Osteocyte (in vitro differentiated cells): ENCODE measurements around the gene PRRG4. TPM values are rescaled to one million over a fixed set of nuclear protein-coding genes. Genes with fewer than 3 reads are reported as not detected.
"Not testable (repeated sequence)": the region's sequence is repeated elsewhere in the genome, so short reads cannot be mapped to it uniquely, and the experiment has no call there.

Experiments used
- DNase-seq: peaks from one replicate; pipeline ENCODE4 v3.0.0; 2021; ENCODE audit warnings: mixed read lengths; ENCODE audit not compliant: unreplicated experiment; ENCODE audit errors: extremely low spot score
- H3K27ac Mint-ChIP-seq: one replicate; pipeline ENCODE4 v1.8.0; 2021; ENCODE audit warnings: mild to moderate bottlenecking, mixed read lengths; ENCODE audit not compliant: unreplicated experiment
- H3K27me3 Mint-ChIP-seq: one replicate; pipeline ENCODE4 v1.8.0; 2021; ENCODE audit warnings: mixed read lengths; ENCODE audit not compliant: unreplicated experiment
- H3K36me3 Mint-ChIP-seq: one replicate; pipeline ENCODE4 v1.8.0; 2021; ENCODE audit warnings: mixed read lengths; ENCODE audit not compliant: unreplicated experiment
- H3K4me1 Mint-ChIP-seq: one replicate; pipeline ENCODE4 v1.8.0; 2021; ENCODE audit warnings: mixed read lengths; ENCODE audit not compliant: unreplicated experiment
- H3K4me3 Mint-ChIP-seq: one replicate; pipeline ENCODE4 v1.8.0; 2021; ENCODE audit warnings: mild to moderate bottlenecking, moderate library complexity, mixed read lengths; ENCODE audit not compliant: unreplicated experiment
- H3K9me3 Mint-ChIP-seq: one replicate; pipeline ENCODE4 v1.8.0; 2021; ENCODE audit warnings: mixed read lengths; ENCODE audit not compliant: unreplicated experiment
- total RNA-seq: library from RNA; stranded (reverse); gene quantifications from 2 replicates; pipeline ENCODE4 v1.2.1, GENCODE V29; 2021
- TF ChIP-seq, protein P1 (sequence below): fragments of 200-600 bp; sonication (generic); IDR thresholded peaks from 2 replicates; pipeline ENCODE4 v1.5.0; 2021; ENCODE audit warnings: antibody characterized with exemption, mild to moderate bottlenecking, moderate library complexity

Gene PRRG4
- total RNA-seq, 1 donor from 2014 or later: not detected

DNA sequence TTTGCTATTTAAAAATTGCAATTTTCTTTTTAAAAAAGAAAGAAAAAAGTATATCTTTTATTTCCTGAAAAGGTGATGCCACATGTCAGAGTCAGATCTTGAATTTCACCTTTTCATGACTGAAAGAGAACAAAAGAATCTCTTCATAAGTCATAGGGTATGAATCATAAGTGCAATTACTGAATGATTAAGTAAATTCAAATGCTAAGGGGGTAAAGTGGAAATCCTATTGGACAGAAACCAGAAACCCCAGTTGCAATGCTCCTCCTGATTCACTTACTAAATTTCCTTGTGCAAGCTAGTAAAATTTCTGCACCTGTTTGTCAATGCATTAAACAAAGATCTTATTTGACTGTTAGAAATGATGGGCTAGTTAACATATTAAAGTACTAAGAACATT, 8.2 kb upstream of the PRRG4 start:
- H3K9me3 Mint-ChIP-seq: no peaks in the 10 kb centered on the region
- H3K4me1 Mint-ChIP-seq: no peaks in the 10 kb centered on the region
- TF ChIP-seq, protein P1, sequence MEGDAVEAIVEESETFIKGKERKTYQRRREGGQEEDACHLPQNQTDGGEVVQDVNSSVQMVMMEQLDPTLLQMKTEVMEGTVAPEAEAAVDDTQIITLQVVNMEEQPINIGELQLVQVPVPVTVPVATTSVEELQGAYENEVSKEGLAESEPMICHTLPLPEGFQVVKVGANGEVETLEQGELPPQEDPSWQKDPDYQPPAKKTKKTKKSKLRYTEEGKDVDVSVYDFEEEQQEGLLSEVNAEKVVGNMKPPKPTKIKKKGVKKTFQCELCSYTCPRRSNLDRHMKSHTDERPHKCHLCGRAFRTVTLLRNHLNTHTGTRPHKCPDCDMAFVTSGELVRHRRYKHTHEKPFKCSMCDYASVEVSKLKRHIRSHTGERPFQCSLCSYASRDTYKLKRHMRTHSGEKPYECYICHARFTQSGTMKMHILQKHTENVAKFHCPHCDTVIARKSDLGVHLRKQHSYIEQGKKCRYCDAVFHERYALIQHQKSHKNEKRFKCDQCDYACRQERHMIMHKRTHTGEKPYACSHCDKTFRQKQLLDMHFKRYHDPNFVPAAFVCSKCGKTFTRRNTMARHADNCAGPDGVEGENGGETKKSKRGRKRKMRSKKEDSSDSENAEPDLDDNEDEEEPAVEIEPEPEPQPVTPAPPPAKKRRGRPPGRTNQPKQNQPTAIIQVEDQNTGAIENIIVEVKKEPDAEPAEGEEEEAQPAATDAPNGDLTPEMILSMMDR: no peak
- DNase-seq: no peak
- no peak overlapping the region for H3K27ac Mint-ChIP-seq
- H3K4me3 Mint-ChIP-seq: no peak overlapping the region
- H3K36me3 Mint-ChIP-seq: no peaks in the 10 kb centered on the region
- H3K27me3 Mint-ChIP-seq: peaks cover 30% of the 10 kb centered on the region

DNA sequence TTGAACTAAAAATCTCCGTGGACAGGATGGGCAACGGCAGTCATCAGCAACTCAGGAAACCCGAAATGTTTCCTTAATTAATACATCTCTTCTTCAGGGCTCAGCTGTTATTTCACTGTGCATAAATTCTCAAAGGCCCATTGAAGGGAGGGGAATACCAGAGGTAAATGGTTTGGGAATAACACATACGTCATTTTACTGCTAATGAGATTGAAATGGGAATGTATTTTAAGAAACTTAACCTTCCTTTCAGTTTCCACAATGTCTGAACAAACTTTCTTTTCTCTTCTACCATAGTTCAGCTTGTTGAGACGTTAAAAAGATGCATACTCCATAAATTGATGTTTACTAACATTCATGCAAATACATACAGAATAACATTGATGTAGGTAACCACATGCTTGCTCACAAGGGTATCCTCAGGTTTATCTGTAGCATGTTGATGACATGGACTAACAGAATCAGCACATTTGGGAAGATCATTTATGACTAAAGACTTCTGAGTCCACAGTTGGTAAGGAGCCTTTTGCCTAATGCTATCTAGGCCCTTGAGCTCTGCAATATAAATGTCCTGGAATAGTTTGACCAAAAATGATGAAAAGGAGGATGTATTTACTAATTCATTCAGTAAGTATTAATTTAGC, 7.7 kb upstream of the PRRG4 start:
- Mint-ChIP-seq H3K27me3 (peaks cover 29% of the 10 kb centered on the region), H3K36me3 (no peaks in the 10 kb centered on the region), H3K4me1 (no peaks in the 10 kb centered on the region), H3K27ac (no peak overlapping the region), H3K4me3 (no peak overlapping the region), H3K9me3 (no peaks in the 10 kb centered on the region)
- TF ChIP-seq, protein P1: no peak
- no peak for DNase-seq

DNA sequence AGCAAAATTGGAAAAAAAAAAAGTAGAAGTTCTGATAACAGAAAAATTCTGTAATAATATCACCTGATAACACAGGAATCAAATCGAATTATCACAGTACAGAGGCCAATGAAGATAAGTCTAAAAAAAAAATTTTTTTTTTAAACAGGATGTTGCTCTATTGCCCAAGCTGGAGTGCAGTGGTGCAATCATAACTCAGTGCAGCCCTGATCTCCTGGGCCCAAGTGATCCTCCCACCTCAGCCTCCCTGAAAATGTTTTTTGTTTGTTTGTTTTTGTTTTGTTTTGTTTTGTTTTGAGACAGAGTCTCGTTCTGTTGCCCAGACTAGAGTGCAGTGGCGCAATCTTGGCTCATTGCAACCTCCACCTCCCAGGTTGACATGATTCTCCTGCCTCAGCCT, 6.1 kb upstream of the PRRG4 start:
- not testable (repeated sequence) for H3K4me3 Mint-ChIP-seq, H3K9me3 Mint-ChIP-seq, H3K27ac Mint-ChIP-seq, DNase-seq, H3K36me3 Mint-ChIP-seq, H3K4me1 Mint-ChIP-seq
- H3K27me3 Mint-ChIP-seq: peaks cover 34% of the 10 kb centered on the region

DNA sequence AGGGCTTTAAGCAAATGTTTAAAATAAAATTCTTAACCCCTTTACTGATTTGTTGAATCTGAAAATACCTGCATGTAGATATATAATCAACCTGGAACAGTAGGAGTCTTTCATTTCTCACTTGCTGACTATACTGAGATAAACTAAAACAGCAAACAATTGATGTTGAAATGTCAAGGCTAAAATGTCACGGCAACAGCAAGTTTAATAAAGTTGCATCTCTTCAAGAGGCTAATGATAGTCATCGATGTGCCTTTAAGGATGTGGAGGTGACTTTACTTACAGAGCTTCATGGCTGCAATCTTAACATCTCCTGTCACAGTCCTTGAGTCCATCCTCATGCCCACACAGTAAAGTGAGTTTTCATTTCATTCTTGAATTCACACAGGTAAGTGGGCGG, 3.6 kb upstream of the PRRG4 start:
- peaks cover 46% of the 10 kb centered on the region for H3K27me3 Mint-ChIP-seq
- H3K4me3 Mint-ChIP-seq: no peak overlapping the region
- no peaks in the 10 kb centered on the region for H3K9me3 Mint-ChIP-seq
- H3K27ac Mint-ChIP-seq: no peak overlapping the region
- no peaks in the 10 kb centered on the region for H3K36me3 Mint-ChIP-seq
- peaks cover 7% of the 10 kb centered on the region for H3K4me1 Mint-ChIP-seq
- DNase-seq: no peak
- TF ChIP-seq, protein P1: no peak

DNA sequence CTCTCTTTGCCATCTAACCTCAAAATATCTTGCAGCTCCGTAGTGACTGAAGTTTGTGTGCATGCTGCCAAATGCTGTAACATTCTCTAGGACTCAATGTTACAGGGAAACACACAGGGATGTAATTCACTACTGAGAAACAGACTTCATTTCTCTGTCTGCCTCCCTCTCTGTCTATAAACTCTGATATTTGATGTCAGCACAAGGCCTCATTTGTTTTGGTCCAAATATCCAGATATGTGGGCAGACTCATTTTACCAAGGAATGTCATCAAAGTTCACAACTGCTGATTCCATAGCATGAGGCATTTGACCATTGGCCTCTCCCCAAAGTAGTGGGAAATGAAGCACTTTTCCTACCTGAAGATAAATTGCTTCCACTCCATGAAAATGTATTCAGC, 2.5 kb upstream of the PRRG4 start:
- no peak overlapping the region for H3K27ac Mint-ChIP-seq
- peaks cover 7% of the 10 kb centered on the region for H3K4me1 Mint-ChIP-seq
- peaks cover 48% of the 10 kb centered on the region for H3K27me3 Mint-ChIP-seq
- H3K9me3 Mint-ChIP-seq: no peaks in the 10 kb centered on the region
- H3K4me3 Mint-ChIP-seq: no peak overlapping the region
- no peaks in the 10 kb centered on the region for H3K36me3 Mint-ChIP-seq
- TF ChIP-seq, protein P1: no peak
- DNase-seq: no peak
